Measurements from ENCODE around the gene GABRG3. TPM values are rescaled to one million over a fixed set of nuclear protein-coding genes. Genes with fewer than 3 reads are reported as not detected.

GABRG3 gene
- total and polyA plus RNA-seq, 9 of the 15 experiments (the other 6 are each of a cell fraction or from before 2014, with no cell fraction given), result 4.0 to 15.1 (median 11.2) TPM

DNA sequence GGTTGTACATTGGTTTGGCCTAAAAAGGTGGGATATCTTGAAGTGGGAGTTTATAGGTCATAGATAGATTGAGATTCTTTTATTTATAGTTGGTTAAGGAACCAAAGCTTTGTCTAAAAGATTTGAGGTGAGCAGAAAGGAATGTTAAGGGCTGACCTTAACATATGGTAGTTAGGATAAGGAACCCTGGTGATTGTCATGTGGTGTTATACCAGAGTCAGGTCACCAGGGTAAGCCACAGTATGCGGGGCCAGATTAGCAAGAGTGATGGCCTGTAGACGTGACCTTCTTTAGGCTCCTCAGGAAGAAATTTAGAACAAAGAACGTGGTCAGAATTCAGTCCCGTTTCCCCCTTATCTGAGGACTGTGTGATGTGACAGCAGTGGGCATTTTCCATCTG, 249.2 kb downstream of the GABRG3 start (continued):
- TF ChIP-seq, protein P1, sequence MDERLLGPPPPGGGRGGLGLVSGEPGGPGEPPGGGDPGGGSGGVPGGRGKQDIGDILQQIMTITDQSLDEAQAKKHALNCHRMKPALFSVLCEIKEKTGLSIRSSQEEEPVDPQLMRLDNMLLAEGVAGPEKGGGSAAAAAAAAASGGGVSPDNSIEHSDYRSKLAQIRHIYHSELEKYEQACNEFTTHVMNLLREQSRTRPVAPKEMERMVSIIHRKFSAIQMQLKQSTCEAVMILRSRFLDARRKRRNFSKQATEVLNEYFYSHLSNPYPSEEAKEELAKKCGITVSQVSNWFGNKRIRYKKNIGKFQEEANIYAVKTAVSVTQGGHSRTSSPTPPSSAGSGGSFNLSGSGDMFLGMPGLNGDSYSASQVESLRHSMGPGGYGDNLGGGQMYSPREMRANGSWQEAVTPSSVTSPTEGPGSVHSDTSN (CRISPR knock-in tag; IDR thresholded peaks at IDR 0.05; ENCODE audit: low read depth), result no peak
- TF ChIP-seq, protein P1 (tag; conservative IDR thresholded peaks at IDR 0.05; ENCODE audit: low read depth), result peak; percentile 47; the same call in 1 of the 2 replicates
- TF ChIP-seq RCOR1 (IDR thresholded peaks at IDR 0.05; ENCODE audit: borderline replicate concordance in 1 of 2, low read depth in 2 of 2, low read length in 2 of 2), result peak; percentile 77 to 94
- no peak for TF ChIP-seq ZFP30 (CRISPR knock-in tag; IDR thresholded peaks at IDR 0.05; ENCODE audit: borderline replicate concordance)
- no peak for TF ChIP-seq ZNF239 (CRISPR knock-in tag; IDR thresholded peaks at IDR 0.05)
- TF ChIP-seq STAT5A (IDR thresholded peaks at IDR 0.05; ENCODE audit: borderline replicate concordance, low read length), result no peak
- TF ChIP-seq ZNF696 (CRISPR knock-in tag; conservative IDR thresholded peaks at IDR 0.05), result no peak
- TF ChIP-seq, protein P2, sequence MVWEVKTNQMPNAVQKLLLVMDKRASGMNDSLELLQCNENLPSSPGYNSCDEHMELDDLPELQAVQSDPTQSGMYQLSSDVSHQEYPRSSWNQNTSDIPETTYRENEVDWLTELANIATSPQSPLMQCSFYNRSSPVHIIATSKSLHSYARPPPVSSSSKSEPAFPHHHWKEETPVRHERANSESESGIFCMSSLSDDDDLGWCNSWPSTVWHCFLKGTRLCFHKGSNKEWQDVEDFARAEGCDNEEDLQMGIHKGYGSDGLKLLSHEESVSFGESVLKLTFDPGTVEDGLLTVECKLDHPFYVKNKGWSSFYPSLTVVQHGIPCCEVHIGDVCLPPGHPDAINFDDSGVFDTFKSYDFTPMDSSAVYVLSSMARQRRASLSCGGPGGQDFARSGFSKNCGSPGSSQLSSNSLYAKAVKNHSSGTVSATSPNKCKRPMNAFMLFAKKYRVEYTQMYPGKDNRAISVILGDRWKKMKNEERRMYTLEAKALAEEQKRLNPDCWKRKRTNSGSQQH (CRISPR knock-in tag; IDR thresholded peaks at IDR 0.05), result no peak
- TF ChIP-seq, protein P3, sequence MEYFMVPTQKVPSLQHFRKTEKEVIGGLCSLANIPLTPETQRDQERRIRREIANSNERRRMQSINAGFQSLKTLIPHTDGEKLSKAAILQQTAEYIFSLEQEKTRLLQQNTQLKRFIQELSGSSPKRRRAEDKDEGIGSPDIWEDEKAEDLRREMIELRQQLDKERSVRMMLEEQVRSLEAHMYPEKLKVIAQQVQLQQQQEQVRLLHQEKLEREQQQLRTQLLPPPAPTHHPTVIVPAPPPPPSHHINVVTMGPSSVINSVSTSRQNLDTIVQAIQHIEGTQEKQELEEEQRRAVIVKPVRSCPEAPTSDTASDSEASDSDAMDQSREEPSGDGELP (CRISPR knock-in tag; IDR thresholded peaks at IDR 0.05; ENCODE audit: borderline replicate concordance), result no peak
- peak; percentile 54; the same call in 1 of the 2 replicates for TF ChIP-seq NCOR1 (IDR thresholded peaks at IDR 0.05)
- no peak for TF ChIP-seq ZNF583 (CRISPR knock-in tag; IDR thresholded peaks at IDR 0.05)
- TF ChIP-seq NFXL1 (CRISPR knock-in tag; IDR thresholded peaks at IDR 0.05), result no peak
- no peak for TF ChIP-seq CREB1 (IDR thresholded peaks at IDR 0.05)
- TF ChIP-seq CREB1 (CRISPR knock-in tag; IDR thresholded peaks at IDR 0.05), result no peak
- TF ChIP-seq, protein P4, sequence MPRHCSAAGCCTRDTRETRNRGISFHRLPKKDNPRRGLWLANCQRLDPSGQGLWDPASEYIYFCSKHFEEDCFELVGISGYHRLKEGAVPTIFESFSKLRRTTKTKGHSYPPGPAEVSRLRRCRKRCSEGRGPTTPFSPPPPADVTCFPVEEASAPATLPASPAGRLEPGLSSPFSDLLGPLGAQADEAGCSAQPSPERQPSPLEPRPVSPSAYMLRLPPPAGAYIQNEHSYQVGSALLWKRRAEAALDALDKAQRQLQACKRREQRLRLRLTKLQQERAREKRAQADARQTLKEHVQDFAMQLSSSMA (CRISPR knock-in tag; IDR thresholded peaks at IDR 0.05), result no peak
- no peak for TF ChIP-seq ZEB2 (IDR thresholded peaks at IDR 0.05)
- TF ChIP-seq ETV1 (tag; conservative IDR thresholded peaks at IDR 0.05; ENCODE audit: low read depth), result no peak
- 0 out of 2 replicates have a peak, but pooled peaks have one; percentile 14 for TF ChIP-seq BHLHE40 (IDR thresholded peaks at IDR 0.05; ENCODE audit: low read length)
- TF ChIP-seq SOX6 (IDR thresholded peaks at IDR 0.05), result peak; percentile 84
- TF ChIP-seq WHSC1 (IDR thresholded peaks at IDR 0.05; ENCODE audit: low read length), result no peak
- no peak for TF ChIP-seq NFATC3 (IDR thresholded peaks at IDR 0.05)
- peak in 1 of 2 experiments; percentile 87; a peak in 2 of 4 replicates for TF ChIP-seq TEAD1 (CRISPR knock-in tag; IDR thresholded peaks at IDR 0.05)
- 0 out of 2 replicates have a peak, but pooled peaks have one; percentile 25 for TF ChIP-seq FOSL1 (tag; conservative IDR thresholded peaks at IDR 0.05)
- TF ChIP-seq RFX5 (IDR thresholded peaks at IDR 0.05; ENCODE audit: low read depth, low read length), result no peak
- TF ChIP-seq, protein P5, sequence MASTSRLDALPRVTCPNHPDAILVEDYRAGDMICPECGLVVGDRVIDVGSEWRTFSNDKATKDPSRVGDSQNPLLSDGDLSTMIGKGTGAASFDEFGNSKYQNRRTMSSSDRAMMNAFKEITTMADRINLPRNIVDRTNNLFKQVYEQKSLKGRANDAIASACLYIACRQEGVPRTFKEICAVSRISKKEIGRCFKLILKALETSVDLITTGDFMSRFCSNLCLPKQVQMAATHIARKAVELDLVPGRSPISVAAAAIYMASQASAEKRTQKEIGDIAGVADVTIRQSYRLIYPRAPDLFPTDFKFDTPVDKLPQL (IDR thresholded peaks at IDR 0.05; ENCODE audit: extremely low read depth, insufficient read length), result no peak

Data from K562 (cell line).